Right renal pelvis (tissue), 4 donors: Measurements from ENCODE around the gene MARCHF3. TPM values are rescaled to one million over a fixed set of nuclear protein-coding genes. Genes with fewer than 3 reads are reported as not detected.
"Not testable (repeated sequence)": the region's sequence is repeated elsewhere in the genome, so short reads cannot be mapped to it uniquely, and the experiment has no call there.

ENCODE experiments used
- DNase-seq, 4 donors: peaks; one replicate each; pipeline ENCODE4 v3.0.0-alpha.2; 2013; ENCODE audit warnings: low read depth in 4 of 4, low spot score in 3 of 4, missing footprints in 1 of 4
- polyA plus RNA-seq, 4 donors: library from polyadenylated mRNA; unstranded; fragments of 120-200 nt; gene quantifications; one replicate each; pipeline ENCODE4 v1.2.1, GENCODE V29; 2013; ENCODE audit not compliant: insufficient read length in 4 of 4

The MARCHF3 gene
- polyA plus RNA-seq, 4 donors, result 6.1 to 8.5 (median 7.7) TPM

- no peak for DNase-seq
Measured at GRCh38 chr5:126961702-126962101, 68.7 kb downstream of the MARCHF3 start.

DNA sequence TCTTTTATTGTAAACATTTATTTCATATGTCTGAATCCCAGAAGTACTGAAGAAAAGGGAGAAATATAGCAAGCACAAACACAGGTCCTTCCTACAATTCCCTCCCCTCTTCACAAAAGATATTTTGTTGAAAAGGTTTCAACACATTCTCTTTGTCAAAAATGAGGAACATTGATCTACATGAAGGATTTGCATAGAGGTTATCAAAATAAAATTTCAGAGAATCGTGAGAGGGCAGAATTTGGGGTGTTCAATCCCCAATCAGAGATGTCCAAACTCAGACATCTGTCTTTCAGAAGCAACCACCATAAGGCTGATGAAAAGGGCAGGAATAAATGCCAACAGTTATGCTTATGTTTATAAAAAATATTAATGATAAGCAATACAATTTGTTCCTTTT is 69.2 kb downstream of the MARCHF3 start:
- no peak for DNase-seq

- no peak for DNase-seq
Measured at GRCh38 chr5:126959188-126959587, 71.2 kb downstream of the MARCHF3 start.

DNA sequence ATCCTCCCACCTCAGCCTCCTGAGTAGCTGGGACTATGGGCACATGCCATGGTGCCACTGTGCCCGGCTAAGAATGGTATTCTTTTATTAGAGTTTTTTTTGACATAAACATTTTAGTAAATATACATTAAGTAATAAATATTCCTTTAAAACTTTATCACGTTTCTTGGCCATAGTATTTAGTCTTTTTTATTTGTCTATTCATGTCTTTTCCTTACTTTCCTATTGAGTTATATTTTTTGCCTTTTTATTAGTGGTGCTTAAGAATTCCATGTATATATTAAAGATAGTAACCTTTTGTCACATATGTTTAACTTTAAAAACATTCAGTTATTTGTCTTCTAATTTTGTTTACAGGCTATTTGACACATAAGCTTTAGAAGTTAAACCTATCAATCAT is 73.4 kb downstream of the MARCHF3 start:
- no peak for DNase-seq

DNA sequence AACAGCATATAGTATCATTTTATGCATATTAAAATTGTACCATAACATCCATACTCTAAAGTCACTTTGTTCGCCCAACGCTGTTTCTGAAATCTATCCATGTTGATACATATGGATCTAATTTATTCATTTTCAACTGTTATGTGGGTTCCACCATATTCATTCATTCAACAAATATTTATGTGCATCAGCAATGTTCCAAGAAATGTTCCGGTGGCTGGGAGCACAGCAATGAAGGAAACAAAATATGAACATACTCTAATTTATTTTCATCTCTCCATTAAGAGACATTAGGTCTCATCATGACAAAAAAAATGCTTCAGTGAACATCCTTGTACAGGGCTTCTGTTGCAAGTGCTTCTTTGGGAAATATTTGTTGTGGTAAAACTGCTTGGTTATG is 75.4 kb downstream of the MARCHF3 start:
- no peak for DNase-seq

DNA sequence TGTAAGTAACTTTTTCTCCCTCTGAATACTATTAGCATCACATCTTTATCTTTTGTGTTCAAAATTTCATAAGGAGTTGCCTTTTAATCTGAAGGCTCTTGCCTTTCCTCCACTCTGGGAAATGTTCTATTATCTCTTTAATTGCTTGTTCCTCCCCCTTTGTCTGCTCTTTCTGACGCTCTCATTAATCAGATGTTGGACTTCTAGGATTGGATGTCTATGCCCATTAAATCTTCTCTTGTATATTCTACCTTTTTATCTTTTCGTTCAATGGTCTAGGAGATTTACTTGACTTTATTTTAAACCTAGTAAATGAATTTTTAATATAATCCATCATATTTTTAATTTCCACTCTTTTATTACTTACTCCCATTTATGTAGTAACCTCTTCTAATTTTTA is 76.7 kb downstream of the MARCHF3 start:
- DNase-seq, result no peak

DNA sequence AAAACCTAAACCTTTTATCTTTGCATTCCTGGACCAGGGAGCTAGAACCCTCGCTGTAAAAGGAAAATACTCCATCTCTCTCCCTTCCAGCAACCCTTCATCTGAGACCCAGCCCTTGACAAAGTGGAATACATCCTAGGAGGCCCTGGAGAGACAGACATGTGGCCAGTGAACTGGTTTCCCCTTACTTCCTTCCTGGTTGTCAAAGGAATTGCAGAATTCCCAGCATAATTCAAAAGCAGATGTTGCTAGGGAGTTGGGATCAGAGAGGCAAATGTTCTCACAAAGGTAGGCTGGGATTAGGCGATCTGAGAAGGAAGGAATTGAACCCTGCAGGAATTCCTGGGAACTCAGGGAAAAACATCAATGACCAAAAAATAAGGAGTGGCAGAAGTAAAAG is 80.9 kb downstream of the MARCHF3 start:
- DNase-seq, result no peak

GRCh38 chr5:126948453-126948852 is 81.9 kb downstream of the MARCHF3 start:
- DNase-seq, result no peak

GRCh38 chr5:126948011-126948355 is 82.4 kb downstream of the MARCHF3 start:
- DNase-seq, result no peak

- no peak for DNase-seq
Measured at GRCh38 chr5:126947146-126948010, 83.0 kb downstream of the MARCHF3 start.

GRCh38 chr5:126942908-126943307 is 87.5 kb downstream of the MARCHF3 start:
- not testable (repeated sequence) for DNase-seq

- no peak for DNase-seq
Measured at GRCh38 chr5:126941403-126941802, 89.0 kb downstream of the MARCHF3 start.

GRCh38 chr5:126939887-126940286 is 90.5 kb downstream of the MARCHF3 start:
- DNase-seq, result no peak

GRCh38 chr5:126938466-126938865 is 91.9 kb downstream of the MARCHF3 start:
- no peak for DNase-seq

- no peak for DNase-seq
Measured at GRCh38 chr5:126937771-126938170, 92.6 kb downstream of the MARCHF3 start.

GRCh38 chr5:126936775-126937418 is 93.5 kb downstream of the MARCHF3 start:
- no peak for DNase-seq

DNA sequence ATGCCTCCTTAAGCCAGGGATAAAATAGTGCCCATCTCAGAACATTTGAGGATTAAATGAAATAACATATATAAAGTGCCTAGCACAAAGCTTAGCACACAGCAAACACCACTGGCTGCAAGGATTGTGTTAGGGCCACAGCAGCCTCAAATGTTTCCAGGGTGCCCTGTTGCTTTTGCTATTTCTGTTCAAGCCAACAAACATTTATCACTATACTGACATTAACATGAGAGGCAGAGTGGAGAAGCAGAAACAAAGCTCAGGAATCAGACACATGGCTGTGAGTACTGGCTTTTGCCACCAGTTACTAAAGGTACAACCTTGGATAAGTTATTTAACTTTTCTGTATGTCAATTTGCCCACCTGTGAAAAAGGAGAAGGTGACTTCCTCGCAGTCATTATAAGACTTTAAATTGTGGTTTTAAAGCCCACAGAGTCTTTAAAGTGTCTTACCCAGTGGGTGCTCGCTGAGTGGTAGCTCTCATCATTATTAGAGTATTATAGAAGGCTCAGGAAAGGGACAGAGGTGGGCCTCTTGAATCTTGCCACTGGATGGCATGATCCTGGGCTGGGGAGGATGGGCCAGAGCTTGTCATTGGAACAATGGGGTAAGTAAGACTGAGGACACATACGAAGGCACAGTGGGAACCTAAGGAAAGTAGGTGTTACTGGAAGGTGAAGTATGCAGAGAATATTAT is 98.2 kb downstream of the MARCHF3 start:
- DNase-seq, result no peak

DNA sequence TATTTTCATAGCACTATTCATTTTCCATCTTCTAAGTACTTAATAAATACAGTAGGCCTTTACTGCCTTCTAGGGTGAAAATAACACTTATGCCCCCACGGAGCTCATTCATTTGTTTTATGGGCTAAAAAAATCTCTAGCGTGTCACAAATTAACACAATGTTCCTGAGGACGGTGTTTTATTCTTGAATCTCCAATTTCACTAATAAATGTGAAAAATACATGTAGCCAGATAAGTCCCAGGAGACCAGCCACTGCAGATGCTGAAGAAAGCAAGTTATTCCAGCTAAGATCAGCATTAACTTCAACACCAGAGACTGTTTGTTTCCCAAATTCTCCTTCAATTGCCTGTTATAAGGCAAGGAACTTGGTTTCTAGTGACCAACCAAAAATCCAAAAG is 102.3 kb downstream of the MARCHF3 start:
- no peak for DNase-seq

GRCh38 chr5:126927429-126927828 is 102.9 kb downstream of the MARCHF3 start:
- DNase-seq, result peak in 1 of 4 donors; percentile 41

DNA sequence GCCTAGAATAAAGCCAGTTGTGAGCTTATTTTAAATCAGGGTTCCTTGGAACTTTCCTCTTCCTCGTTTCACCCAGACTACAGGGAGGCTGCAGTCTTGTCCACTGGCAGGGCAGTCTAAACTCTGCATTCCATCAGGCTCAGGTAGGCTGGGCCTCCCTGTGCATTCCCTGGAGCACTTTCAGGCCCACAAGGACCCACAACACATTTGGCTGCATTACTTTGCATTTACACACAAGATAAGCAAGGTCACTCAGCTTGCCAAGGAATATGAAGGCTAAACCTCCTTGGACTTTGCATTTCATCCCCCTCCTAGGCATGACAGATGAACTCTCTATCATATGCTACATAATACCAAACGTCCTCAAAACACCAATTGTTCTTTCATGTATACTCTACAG is 104.2 kb downstream of the MARCHF3 start:
- DNase-seq, result no peak

GRCh38 chr5:126925482-126925881 is 104.9 kb downstream of the MARCHF3 start:
- DNase-seq, result no peak
